NCI-H82 treated with DMSO at 0.1 percent for 48 hours (cell line): ENCODE results near the gene PPARG.

Experiments used
- DNase-seq: peaks from one replicate; lab custom pipeline; 2025; ENCODE audit not compliant: unreplicated experiment; lab: John Stamatoyannopoulos, UW

Gene PPARG

GRCh38 chr3:12308517-12308916 is 19.6 kb downstream of the PPARG start:
- no peak for DNase-seq

GRCh38 chr3:12309716-12310115 is 20.8 kb downstream of the PPARG start:
- no peak for DNase-seq

- no peak for DNase-seq
These were observed 23.1 kb downstream of the PPARG start for GRCh38 chr3:12312010-12312409.

- no peak for DNase-seq
These were observed 24.6 kb downstream of the PPARG start for GRCh38 chr3:12313519-12313918.

GRCh38 chr3:12316253-12316652 is 27.4 kb downstream of the PPARG start:
- no peak for DNase-seq

- DNase-seq: no peak
These were observed 28.0 kb downstream of the PPARG start for GRCh38 chr3:12316729-12317351.

GRCh38 chr3:12317914-12318313 is 29.0 kb downstream of the PPARG start:
- DNase-seq: no peak

GRCh38 chr3:12318758-12319621 is 30.1 kb downstream of the PPARG start:
- no peak for DNase-seq

GRCh38 chr3:12321015-12321414 is 32.1 kb downstream of the PPARG start:
- DNase-seq: no peak

- DNase-seq: no peak
These were observed 34.4 kb downstream of the PPARG start for GRCh38 chr3:12323237-12323636.

- DNase-seq: no peak
These were observed 37.0 kb downstream of the PPARG start for GRCh38 chr3:12325586-12326515.

- DNase-seq: no peak
These were observed 38.2 kb downstream of the PPARG start for GRCh38 chr3:12327021-12327420.

- no peak for DNase-seq
These were observed 39.4 kb downstream of the PPARG start for GRCh38 chr3:12328132-12328836.

GRCh38 chr3:12328837-12329462 is 40.1 kb downstream of the PPARG start:
- DNase-seq: no peak

GRCh38 chr3:12334786-12335185 is 45.9 kb downstream of the PPARG start:
- no peak for DNase-seq

- DNase-seq: no peak
These were observed 46.6 kb downstream of the PPARG start for GRCh38 chr3:12335421-12335820.

- DNase-seq: no peak
These were observed 47.2 kb downstream of the PPARG start for GRCh38 chr3:12336099-12336498.

GRCh38 chr3:12338595-12339546 is 50.0 kb downstream of the PPARG start:
- no peak for DNase-seq
